ENCODE data around the gene SPAG9. TPM values are rescaled to one million over a fixed set of nuclear protein-coding genes. Genes with fewer than 3 reads are reported as not detected.

The SPAG9 gene
- total RNA-seq, 6 experiments from 2014 or later, result 35.2 to 49.7 (median 43.3) TPM

DNA sequence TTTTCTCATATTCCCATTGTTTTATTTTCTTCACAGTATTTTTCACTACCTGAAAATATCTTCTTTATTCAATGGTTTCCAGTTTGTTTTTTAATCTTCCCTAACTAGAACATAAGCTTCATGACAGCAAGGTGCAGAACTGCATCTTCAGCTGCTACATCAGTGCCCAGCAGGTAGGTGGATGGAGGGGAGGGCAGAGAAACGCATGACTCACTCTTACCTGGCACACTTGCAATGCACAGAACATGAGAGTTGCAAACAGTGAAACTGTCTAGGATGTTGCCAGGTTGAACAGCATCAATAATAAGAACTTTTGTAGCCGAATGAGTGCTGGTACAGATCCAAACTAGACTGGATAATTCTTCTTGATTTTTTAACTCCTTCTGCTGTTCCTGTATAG lies 127.1 kb downstream of the SPAG9 start:
- Histone ChIP-seq H3K27me3 (no peaks in the 10 kb centered on the region), H3K4me1 (no peaks in the 10 kb centered on the region), H3K9me3 (no peaks in the 10 kb centered on the region), H3K36me3 (peaks cover 0 to 94% (median 51%) of the 10 kb centered on the region in 4 donors), H3K4me3 (no peak overlapping the region), H3K27ac (no peak overlapping the region)
- TF ChIP-seq, protein P1, sequence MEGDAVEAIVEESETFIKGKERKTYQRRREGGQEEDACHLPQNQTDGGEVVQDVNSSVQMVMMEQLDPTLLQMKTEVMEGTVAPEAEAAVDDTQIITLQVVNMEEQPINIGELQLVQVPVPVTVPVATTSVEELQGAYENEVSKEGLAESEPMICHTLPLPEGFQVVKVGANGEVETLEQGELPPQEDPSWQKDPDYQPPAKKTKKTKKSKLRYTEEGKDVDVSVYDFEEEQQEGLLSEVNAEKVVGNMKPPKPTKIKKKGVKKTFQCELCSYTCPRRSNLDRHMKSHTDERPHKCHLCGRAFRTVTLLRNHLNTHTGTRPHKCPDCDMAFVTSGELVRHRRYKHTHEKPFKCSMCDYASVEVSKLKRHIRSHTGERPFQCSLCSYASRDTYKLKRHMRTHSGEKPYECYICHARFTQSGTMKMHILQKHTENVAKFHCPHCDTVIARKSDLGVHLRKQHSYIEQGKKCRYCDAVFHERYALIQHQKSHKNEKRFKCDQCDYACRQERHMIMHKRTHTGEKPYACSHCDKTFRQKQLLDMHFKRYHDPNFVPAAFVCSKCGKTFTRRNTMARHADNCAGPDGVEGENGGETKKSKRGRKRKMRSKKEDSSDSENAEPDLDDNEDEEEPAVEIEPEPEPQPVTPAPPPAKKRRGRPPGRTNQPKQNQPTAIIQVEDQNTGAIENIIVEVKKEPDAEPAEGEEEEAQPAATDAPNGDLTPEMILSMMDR (IDR thresholded peaks at IDR 0.05), result no peak
- TF ChIP-seq POLR2A (IDR thresholded peaks at IDR 0.05), result no peak
- 29% methylated on average over 2 of the region's 2 CpGs for WGBS (ENCODE audit: insufficient coverage, low coverage, low lambda C conversion rate, missing lambda C conversion rate)
- DNase-seq (no peak), ATAC-seq (peak in 1 of 4 donors; percentile 48)
- intact Hi-C loops (cut with DNase I), result no loop called here

DNA sequence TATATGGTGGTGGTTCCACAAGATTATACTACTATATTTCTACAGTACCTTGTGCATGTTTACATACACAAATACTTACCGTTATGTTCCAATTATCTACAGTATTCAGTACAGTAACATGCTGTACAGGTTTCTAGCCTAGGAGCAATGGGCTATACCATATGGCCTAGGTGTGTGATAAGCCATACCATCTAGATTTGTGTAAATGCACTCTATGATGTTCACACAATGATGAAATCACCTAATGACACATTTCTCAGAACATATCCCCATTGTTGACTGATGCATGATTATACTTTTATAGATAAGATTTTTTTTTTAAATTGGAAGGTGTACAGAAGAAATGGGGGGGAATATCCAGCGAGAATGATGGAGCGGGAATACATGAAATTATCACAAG lies 131.5 kb downstream of the SPAG9 start:
- no peaks in the 10 kb centered on the region for H3K27me3 ChIP-seq
- no peak overlapping the region for H3K4me3 ChIP-seq
- no peaks in the 10 kb centered on the region for H3K9me3 ChIP-seq
- peaks cover 0 to 86% (median 40%) of the 10 kb centered on the region in 4 donors for H3K36me3 ChIP-seq
- no peaks in the 10 kb centered on the region for H3K4me1 ChIP-seq
- ATAC-seq, result no peak
- no peak overlapping the region for H3K27ac ChIP-seq
- DNase-seq, result no peak
- 91% methylated on average over 3 of the region's 3 CpGs for WGBS (ENCODE audit: insufficient coverage, low coverage, low lambda C conversion rate, missing lambda C conversion rate)
- TF ChIP-seq POLR2A (IDR thresholded peaks at IDR 0.05), result no peak
- intact Hi-C loops (cut with DNase I), result no loop called here

DNA sequence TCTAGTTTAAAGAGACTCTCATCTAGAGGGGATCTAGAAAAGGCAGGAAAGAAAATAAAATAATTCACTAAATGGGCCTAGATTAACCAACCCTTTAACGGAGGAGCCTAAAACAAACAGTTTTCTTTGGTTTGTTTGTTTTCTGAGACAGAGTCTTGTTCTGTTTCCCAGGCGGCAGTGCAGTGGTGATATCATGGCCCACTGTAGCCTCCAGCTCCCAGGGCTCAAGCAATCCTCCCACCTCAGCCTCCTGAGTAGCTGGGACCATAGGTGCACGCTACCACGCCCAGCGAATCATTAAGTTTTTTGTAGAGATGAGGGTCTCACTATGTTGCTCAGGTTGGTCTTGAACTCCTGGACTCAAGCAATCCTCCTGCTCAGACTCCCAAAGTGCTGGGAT lies 132.2 kb downstream of the SPAG9 start:
- WGBS (ENCODE audit: insufficient coverage, low coverage, low lambda C conversion rate, missing lambda C conversion rate), result 72% methylated on average over 5 of the region's 5 CpGs
- TF ChIP-seq, protein P1 (IDR thresholded peaks at IDR 0.05), result no peak
- no peak for TF ChIP-seq POLR2A (IDR thresholded peaks at IDR 0.05)
- ATAC-seq, result peak in 1 of 4 donors; percentile 38
- H3K27me3 ChIP-seq, result no peaks in the 10 kb centered on the region
- no peak overlapping the region for H3K27ac ChIP-seq
- H3K36me3 ChIP-seq, result peaks cover 0 to 84% (median 35%) of the 10 kb centered on the region in 4 donors
- no peak overlapping the region for H3K4me3 ChIP-seq
- H3K9me3 ChIP-seq, result no peaks in the 10 kb centered on the region
- no peaks in the 10 kb centered on the region for H3K4me1 ChIP-seq
- intact Hi-C loops (cut with DNase I), result no loop called here
- DNase-seq, result no peak

DNA sequence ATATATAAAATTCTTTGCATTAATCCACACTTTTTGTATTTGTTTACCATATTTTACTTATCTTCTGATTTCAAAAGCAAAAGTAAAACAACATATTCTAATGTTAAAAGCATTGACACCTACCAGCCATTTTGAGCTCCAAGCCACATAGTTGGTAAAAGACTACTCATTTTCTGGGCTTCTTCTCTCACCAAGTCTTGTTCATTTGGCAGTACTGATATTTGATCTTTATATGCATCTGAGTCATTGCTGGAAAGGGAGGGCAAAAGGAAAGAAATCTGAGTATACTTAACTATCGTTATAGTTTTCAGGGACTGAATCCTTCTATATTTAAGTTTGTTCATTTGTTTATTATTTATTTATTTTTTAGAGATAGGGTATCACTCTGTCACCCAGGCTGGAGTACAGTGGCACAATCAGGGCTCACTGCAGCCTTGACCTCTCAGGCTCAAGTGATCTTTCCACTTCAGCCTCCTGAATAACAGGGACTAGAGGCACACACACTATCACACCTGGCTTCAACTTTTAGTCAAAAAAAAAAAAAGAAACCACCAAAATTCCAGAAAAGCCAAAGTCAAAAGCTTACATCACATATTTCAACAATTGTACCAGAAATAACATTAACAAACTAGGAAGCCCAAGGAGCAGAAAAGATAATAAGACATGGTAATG lies 133.5 kb downstream of the SPAG9 start:
- no peaks in the 10 kb centered on the region for H3K4me1 ChIP-seq
- TF ChIP-seq, protein P1 (IDR thresholded peaks at IDR 0.05), result no peak
- TF ChIP-seq POLR2A (IDR thresholded peaks at IDR 0.05), result no peak
- H3K9me3 ChIP-seq, result no peaks in the 10 kb centered on the region
- no peaks in the 10 kb centered on the region for H3K27me3 ChIP-seq
- no peak for DNase-seq
- no peak overlapping the region for H3K27ac ChIP-seq
- no peak for ATAC-seq
- no peak overlapping the region for H3K4me3 ChIP-seq
- WGBS (ENCODE audit: insufficient coverage, low coverage, low lambda C conversion rate, missing lambda C conversion rate), result 63% methylated on average over 1 of the region's 1 CpG
- intact Hi-C loops (cut with DNase I), result no loop called here
- peaks cover 0 to 83% (median 27%) of the 10 kb centered on the region in 4 donors for H3K36me3 ChIP-seq

DNA sequence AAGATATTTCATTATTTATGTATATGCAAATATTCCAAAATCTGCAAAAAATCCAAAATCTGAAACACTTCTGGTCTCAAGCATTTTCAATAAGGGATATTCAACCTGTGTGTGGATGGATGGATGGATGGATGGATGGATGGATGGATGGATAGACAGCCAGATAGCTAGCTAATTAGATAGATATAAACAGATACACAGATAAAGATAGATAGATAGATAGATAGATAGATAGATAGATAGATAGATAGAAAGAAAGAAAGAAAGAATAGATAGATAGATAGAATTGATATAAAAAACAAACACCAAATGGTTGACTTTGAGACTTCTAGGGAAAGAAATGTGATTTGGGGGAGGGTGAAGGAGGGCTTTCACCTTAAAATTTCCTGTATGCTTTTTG lies 139.4 kb downstream of the SPAG9 start:
- Histone ChIP-seq H3K9me3 (no peaks in the 10 kb centered on the region), H3K27ac (no peak overlapping the region), H3K4me1 (peaks cover 0 to 14% (median 5%) of the 10 kb centered on the region in 4 donors), H3K4me3 (no peak overlapping the region), H3K27me3 (no peaks in the 10 kb centered on the region), H3K36me3 (peaks cover 0 to 74% (median 15%) of the 10 kb centered on the region in 4 donors)
- ATAC-seq (no peak), DNase-seq (no peak)
- no peak for TF ChIP-seq POLR2A (IDR thresholded peaks at IDR 0.05)
- TF ChIP-seq, protein P1 (IDR thresholded peaks at IDR 0.05), result no peak
- intact Hi-C loops (cut with DNase I), result no loop called here
